Activated CD4-positive, alpha-beta T cell treated with anti-CD3 and anti-CD28 coated beads, Interleukin-2, amount 50 U/mL, for 16 hours (primary cell): Measurements from ENCODE around the gene ACTRT2.

Source experiments
- DNase-seq: peaks from one replicate; pipeline ENCODE4 v3.0.0-alpha.2; 2020

Gene ACTRT2

GRCh38 chr1:2983706-2984398, 37.4 kb upstream of the ACTRT2 start:
- DNase-seq, result no peak

GRCh38 chr1:2984399-2985061, 36.7 kb upstream of the ACTRT2 start:
- no peak for DNase-seq

- DNase-seq, result no peak
Observed at GRCh38 chr1:2985067-2985561, 36.2 kb upstream of the ACTRT2 start.

- no peak for DNase-seq
Observed at GRCh38 chr1:2985694-2986548, 35.3 kb upstream of the ACTRT2 start.

GRCh38 chr1:2986549-2987305, 34.5 kb upstream of the ACTRT2 start:
- DNase-seq, result no peak

GRCh38 chr1:2987773-2988172, 33.5 kb upstream of the ACTRT2 start:
- no peak for DNase-seq

- no peak for DNase-seq
Observed at GRCh38 chr1:2988256-2988655, 33.0 kb upstream of the ACTRT2 start.

GRCh38 chr1:2989185-2989584, 32.1 kb upstream of the ACTRT2 start:
- DNase-seq, result no peak

GRCh38 chr1:2989976-2990375, 31.3 kb upstream of the ACTRT2 start:
- no peak for DNase-seq

- DNase-seq, result no peak
Observed at GRCh38 chr1:2990376-2991115, 30.7 kb upstream of the ACTRT2 start.

- DNase-seq, result no peak
Observed at GRCh38 chr1:2991753-2992495, 29.3 kb upstream of the ACTRT2 start.

- DNase-seq, result no peak
Observed at GRCh38 chr1:2998503-2999100, 22.7 kb upstream of the ACTRT2 start.

GRCh38 chr1:2999138-2999537, 22.1 kb upstream of the ACTRT2 start:
- DNase-seq, result no peak

- DNase-seq, result no peak
Observed at GRCh38 chr1:2999571-2999970, 21.7 kb upstream of the ACTRT2 start.

- no peak for DNase-seq
Observed at GRCh38 chr1:3000214-3000613, 21.1 kb upstream of the ACTRT2 start.

- no peak for DNase-seq
Observed at GRCh38 chr1:3000671-3001470, 20.4 kb upstream of the ACTRT2 start.

- DNase-seq, result no peak
Observed at GRCh38 chr1:3001471-3002348, 19.6 kb upstream of the ACTRT2 start.

GRCh38 chr1:3002349-3003038, 18.8 kb upstream of the ACTRT2 start:
- DNase-seq, result no peak
